ENCODE measurements around the gene CPNE8.

GRCh38 chr12:38892087-38892786 is 13.2 kb downstream of the CPNE8 start:
- TF ChIP-seq EZH2phosphoT487 (IDR thresholded peaks at IDR 0.05; ENCODE audit: borderline replicate concordance, low read depth, low read length), result no peak
- no peak for TF ChIP-seq CTCF (conservative IDR thresholded peaks at IDR 0.05; ENCODE audit: low read length)

Measured in OCI-LY7 (cell line).